GM19328 (cell line): Measurements from ENCODE around the gene MGAT4B.
"Not testable (repeated sequence)": the region's sequence is repeated elsewhere in the genome, so short reads cannot be mapped to it uniquely, and the experiment has no call there.

Source experiments
- ATAC-seq: cut with Tn5 transposase; IDR thresholded peaks from one replicate; pipeline ENCODE4 v1.9.1; 2021; ENCODE audit warnings: mild to moderate bottlenecking, moderate library complexity; ENCODE audit not compliant: unreplicated experiment

Gene MGAT4B

GRCh38 chr5:179806250-179807048 lies at the start of gene MGAT4B:
Gene MGAT4B (minus strand): TSS chr5:179806866. CDS start chr5:179806583, 283 bp downstream.
- peak; percentile 71 for ATAC-seq

DNA sequence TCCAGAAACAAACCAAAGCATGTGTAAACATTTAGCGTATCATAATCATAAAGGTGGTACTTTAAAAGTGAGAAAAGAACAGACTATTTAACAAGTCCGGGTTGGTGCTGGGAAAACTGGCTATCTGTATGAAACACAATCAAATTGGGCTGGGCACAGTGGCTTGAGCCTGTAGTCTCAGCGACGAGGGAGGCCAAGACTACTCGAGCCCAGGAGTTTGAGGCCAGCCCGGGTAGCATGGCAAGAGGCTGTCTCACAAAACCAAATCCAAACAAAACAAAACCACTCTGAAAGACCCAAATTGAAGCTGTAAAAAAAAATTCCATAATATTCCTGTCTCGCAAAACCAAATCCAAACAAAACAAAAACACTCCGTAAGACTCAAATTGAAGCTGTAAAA lies 47.7 kb upstream of the MGAT4B start:
- no peak for ATAC-seq

GRCh38 chr5:179852993-179853547 lies 46.4 kb upstream of the MGAT4B start:
- peak; percentile 92 for ATAC-seq

DNA sequence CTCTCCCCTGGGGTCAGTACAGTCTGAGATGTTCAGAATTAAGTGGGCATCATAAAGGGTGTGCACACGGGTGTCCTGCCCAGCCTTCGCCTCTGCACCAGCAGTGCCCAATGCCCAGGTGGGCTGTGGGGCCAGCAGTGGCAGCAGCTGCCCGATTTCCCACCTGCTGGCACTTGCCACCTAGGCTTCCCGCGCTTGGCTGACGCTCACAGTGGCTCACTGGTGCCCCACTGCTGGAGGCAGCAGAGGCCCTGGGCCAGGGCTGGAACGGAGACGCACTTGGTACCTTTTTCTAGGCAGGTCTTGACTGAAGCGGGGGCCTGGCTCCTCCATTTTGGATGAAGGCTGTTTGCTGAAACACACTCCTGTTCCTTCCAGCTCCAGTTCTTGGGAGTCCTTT lies 35.0 kb upstream of the MGAT4B start:
- ATAC-seq = no peak

DNA sequence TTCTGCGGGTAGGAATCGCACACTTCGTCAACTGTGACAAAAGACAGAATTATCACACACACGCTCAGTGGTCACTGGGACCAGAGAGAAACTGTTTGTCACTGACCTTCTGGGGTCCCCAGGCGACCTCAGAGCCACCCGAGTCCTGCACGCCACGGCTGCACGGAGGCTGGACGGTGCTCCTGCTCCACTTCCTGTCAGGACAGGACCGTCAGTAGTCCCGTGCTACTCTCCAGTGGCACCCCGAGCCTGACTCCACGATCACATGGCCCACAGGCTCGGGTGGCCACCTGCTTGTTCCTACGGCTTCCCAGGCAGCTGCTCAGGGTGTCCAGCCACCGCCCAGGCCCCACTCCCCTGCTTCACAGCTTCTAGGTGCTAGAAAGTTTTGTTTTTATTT lies 34.1 kb upstream of the MGAT4B start:
- ATAC-seq = no peak

GRCh38 chr5:179840321-179840720 lies 33.7 kb upstream of the MGAT4B start:
- ATAC-seq = no peak

- no peak for ATAC-seq
Measured at GRCh38 chr5:179839328-179840256, 32.9 kb upstream of the MGAT4B start.

DNA sequence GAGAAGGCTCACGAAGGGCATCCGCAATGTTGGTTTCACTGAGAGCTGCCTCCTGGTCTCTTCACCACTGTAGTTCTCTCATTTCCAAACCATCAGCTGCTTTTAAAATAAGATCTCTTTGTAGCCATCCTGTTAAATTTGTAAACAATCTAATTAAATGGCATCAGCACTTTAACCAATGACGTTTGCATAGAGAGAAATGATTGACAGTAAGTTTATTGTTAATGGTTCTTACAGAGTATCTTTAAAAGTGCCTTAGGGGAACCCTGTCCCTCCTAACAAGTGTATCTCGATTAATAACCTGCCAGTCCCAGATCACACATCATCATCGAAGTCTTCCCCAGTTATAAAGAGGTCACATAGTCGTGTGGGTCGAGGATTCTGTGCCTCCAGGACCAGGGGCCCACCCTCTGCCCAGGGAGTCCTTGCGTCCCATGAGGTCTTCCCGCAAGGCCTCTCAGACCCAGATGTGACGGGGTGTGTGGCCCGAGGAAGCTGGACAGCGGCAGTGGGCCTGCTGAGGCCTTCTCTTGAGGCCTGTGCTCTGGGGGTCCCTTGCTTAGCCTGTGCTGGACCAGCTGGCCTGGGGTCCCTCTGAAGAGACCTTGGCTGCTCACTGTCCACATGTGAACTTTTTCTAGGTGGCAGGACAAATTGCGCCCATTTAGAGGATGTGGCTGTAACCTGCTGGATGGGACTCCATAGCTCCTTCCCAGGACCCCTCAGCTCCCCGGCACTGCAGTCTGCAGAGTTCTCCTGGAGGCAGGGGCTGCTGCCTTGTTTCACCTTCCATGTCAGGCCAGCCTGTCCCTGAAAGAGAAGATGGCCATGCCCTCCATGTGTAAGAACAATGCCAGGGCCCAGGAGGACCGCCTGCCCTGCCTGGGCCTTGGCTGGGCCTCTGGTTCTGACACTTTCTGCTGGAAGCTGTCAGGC lies 30.7 kb upstream of the MGAT4B start:
- no peak for ATAC-seq

DNA sequence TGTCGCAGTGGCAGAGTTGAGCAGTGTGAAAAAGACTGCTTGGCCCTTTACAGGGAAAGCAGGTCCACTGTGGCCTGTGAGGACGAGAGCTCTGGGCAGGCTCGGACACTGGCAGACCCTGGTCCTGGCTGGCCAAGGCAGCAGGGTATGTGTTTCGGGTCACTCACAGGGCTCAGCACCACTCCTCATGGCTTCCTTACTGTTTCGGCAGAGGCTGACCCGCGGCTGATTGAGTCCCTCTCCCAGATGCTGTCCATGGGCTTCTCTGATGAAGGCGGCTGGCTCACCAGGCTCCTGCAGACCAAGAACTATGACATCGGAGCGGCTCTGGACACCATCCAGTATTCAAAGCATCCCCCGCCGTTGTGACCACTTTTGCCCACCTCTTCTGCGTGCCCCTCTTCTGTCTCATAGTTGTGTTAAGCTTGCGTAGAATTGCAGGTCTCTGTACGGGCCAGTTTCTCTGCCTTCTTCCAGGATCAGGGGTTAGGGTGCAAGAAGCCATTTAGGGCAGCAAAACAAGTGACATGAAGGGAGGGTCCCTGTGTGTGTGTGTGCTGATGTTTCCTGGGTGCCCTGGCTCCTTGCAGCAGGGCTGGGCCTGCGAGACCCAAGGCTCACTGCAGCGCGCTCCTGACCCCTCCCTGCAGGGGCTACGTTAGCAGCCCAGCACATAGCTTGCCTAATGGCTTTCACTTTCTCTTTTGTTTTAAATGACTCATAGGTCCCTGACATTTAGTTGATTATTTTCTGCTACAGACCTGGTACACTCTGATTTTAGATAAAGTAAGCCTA lies 29.8 kb upstream of the MGAT4B start:
- ATAC-seq = no peak

- not testable (repeated sequence) for ATAC-seq
Measured at GRCh38 chr5:179834871-179835270, 28.2 kb upstream of the MGAT4B start.

DNA sequence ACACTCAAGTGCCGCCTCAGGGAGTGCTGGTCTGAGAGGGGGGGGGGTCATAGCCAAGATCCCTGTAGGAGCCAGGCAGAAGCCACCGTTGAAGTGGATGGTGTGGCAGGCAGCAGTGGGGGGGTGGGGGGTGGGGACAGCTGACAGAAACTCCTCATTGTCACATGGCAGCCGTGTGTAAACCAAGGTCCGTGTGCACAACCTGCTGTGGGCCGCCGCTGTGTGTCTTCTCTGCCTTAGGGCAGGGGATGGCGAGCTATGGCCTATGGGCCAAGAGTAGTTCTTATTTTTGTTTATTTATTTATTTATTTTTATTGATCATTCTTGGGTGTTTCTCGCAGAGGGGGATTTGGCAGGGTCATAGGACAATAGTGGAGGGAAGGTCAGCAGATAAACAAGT lies 27.5 kb upstream of the MGAT4B start:
- ATAC-seq = no peak

GRCh38 chr5:179833709-179834070 lies 27.0 kb upstream of the MGAT4B start:
- ATAC-seq = no peak

DNA sequence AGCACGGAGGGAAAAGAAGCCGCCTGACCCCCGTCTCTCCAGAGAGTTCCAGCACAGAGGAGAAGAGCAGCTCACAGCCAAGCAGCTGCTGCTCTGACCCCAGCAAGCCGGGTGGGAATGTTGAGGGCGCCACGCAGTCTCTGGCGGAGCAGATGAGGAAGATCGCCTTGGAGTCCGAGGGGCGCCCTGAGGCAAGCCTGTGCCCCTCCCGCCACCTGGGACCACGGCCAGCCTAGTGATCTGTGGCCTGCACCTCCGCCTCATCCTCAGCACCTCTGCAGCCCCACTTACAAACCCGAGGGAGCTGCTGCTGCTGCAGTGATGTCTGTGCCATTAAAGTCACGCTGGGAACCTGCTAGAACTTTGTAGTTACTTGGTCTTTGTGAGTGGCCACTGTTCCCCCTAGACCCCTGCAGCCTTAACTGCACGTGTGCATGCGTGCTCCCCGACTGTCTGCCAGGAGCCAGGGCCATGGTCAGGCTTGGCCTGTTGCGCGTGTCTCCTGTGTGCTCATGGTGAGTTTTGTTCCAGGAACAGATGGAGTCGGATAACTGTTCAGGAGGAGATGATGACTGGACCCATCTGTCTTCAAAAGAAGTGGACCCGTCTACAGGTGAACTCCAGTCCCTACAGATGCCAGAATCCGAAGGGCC lies 26.5 kb upstream of the MGAT4B start:
- ATAC-seq = no peak

DNA sequence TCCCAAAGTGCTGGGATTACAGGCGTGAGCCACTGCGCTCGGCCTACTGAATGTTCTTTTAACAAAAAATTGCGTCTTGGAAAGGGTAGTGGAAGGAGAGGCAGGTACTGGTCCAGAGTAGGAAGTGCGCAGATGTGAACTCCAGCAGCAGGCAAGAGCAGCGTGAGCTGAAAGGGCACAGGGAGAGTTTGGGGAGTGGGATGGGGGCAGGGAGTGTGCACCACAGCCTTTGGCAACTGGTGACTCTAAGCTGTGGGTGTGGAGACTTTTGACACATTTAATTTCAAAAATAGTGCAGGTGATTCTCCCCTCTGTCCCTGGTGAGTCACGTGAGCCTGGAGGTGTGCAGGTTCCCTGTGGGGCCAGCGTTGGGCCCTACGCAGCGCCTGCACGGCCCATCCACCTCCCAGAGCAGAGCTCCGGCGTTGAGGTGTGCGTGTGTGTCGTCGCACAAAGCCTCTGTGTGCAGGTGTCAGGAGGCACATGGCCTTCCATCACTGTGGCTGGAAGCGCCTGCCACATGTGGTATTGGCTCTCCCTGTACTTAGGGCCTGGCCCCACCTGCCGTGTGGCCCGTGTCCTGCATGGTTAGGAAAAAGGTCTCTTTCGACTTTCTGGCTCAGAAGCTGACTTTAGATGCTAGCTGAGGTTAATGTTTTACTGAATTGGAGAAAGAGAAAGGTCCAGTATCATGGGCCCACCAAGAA lies 25.5 kb upstream of the MGAT4B start:
- ATAC-seq = no peak

GRCh38 chr5:179830818-179831468 lies 24.3 kb upstream of the MGAT4B start:
- no peak for ATAC-seq

- no peak for ATAC-seq
Measured at GRCh38 chr5:179829732-179830435, 23.2 kb upstream of the MGAT4B start.

DNA sequence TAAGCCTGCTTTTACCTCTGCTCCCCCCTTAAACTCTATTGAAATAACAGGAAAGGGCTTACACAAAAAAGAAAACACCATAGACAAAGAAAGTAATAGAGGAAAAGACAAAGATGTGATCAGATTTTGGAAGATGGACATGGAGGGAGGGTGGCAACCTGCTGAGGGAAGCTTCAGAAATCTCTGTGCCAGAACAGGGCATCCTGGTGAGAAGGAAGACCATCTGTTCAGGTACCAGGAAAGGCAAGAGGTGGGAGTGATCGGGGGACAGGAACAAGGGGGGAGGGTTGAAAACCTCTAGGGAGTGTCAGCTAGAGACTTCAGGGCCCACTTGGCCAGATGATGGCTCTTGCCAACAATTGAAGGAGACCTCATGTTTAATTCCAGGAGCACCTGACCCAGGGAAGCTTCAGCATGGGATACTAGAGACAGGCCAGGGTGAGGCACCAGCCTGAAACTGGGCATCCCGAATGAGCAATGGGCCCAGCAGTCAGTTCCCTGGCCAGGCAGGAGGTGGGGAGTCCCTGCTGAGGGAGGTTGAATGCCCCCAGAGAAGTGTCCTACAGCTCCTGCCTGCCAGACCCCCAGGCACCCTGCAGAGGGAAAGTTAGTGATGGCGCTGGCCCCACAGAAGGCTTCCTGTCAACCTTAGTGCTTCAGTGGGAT lies 22.2 kb upstream of the MGAT4B start:
- no peak for ATAC-seq
